HG02840 (cell line): ENCODE results near the gene GRWD1.

ENCODE experiments used
- ATAC-seq: cut with Tn5 transposase; IDR thresholded peaks from one replicate; pipeline ENCODE4 v1.9.1; 2021; ENCODE audit warnings: mild to moderate bottlenecking, moderate library complexity, moderate number of reproducible peaks; ENCODE audit not compliant: unreplicated experiment, low FRiP score

Gene GRWD1

GRCh38 chr19:48492925-48493717, 47.3 kb downstream of the GRWD1 start:
- ATAC-seq: peak; percentile 50

GRCh38 chr19:48493718-48494401, 48.1 kb downstream of the GRWD1 start:
- ATAC-seq: peak; percentile 2

GRCh38 chr19:48495396-48495795, 49.6 kb downstream of the GRWD1 start:
- no peak for ATAC-seq

GRCh38 chr19:48496959-48497727, 51.4 kb downstream of the GRWD1 start:
- ATAC-seq: no peak

GRCh38 chr19:48497728-48498594, 52.2 kb downstream of the GRWD1 start:
- ATAC-seq: no peak

- ATAC-seq: no peak
These were observed 53.0 kb downstream of the GRWD1 start for GRCh38 chr19:48498595-48499311.

- ATAC-seq: no peak
These were observed 53.7 kb downstream of the GRWD1 start for GRCh38 chr19:48499316-48500090.

GRCh38 chr19:48500830-48501493, 55.2 kb downstream of the GRWD1 start:
- no peak for ATAC-seq

GRCh38 chr19:48501494-48502349, 55.9 kb downstream of the GRWD1 start:
- no peak for ATAC-seq

- no peak for ATAC-seq
These were observed 56.7 kb downstream of the GRWD1 start for GRCh38 chr19:48502350-48503018.

- ATAC-seq: no peak
These were observed 60.5 kb downstream of the GRWD1 start for GRCh38 chr19:48506138-48506733.
